ACHN (cell line): ENCODE results near the gene CCDC172.

Experiments used
- DNase-seq: peaks from one replicate; pipeline ENCODE4 v3.0.0-alpha.2; 2015
- in situ Hi-C: cut with HindIII; loops from 2 replicates; pipeline ENCODE4 v1.10.0; 2017; ENCODE audit warnings: low sequenced_read_pairs, low pct_ligation_motif_present, low pct_unique_long_range_greater_than_20kb

Gene CCDC172, protein sequence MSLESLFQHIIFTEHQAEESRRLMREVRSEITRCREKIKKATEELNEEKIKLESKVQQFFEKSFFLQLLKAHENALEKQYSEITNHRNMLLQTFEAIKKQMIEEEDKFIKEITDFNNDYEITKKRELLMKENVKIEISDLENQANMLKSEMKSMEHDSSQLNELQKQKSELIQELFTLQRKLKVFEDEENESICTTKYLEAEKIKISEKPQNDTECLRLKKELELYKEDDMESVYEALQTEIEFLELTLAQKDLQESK

DNA sequence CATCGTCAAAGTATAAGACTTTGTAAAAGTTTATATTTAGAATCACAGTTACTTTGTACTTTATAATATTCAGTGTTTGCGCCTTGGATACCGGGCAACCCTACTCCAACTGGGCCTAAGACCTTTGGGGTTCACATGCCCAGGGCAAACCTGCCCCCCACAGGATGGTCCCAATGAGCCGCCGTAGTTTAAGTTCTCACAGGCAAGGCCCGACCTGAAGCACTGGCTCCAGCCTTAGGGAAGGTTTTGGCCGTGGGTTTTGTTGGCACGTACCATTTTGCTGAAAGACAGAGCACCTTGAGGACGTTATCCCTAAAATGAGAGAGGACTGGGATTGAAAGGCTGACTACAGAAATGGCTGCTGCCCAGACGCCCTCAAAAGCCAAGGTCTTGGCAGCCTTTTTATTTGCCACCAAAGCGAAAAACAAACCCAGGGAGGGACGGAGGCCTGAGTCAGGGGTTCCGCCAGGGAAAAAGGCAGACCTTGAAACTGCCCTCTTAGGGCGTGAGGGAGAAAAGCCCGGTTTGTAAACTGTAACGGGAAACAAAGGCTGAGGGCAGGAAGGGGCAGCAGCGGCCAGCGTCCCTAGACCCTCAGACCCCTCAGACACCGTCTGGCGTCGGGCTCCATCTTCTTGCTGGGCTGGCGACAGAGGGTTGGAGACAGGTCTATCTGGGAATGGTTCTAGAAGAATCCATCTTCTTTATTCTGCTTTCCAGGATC lies at the start of gene CCDC172:
Gene CCDC172, plus strand, starts transcription at position 222 of the 724 bp plus-strand sequence. CDS start 564 bp downstream, outside the sequence.
- DNase-seq: no peak
- in situ Hi-C loops: no loop called here

DNA sequence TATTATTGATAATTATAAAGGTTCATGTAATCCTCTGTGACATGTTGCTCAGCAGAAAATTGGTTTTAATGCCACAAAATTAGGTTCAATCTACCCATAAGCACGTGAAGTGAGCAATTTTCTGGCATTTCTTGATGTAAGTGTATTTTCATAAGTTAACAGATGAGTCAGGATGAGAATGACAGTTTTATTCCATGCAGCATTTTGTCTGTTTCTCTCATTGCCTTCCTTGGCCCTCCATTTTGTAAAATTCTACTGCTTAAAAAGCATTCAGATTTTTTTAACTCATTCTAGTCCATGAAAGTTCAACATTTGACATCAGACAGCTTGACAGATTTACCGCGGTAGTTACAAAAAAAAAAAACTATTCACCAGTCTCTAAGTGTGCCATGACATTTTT lies 47.3 kb upstream of the CCDC172 start:
- in situ Hi-C loops: no loop called here
- DNase-seq: no peak

DNA sequence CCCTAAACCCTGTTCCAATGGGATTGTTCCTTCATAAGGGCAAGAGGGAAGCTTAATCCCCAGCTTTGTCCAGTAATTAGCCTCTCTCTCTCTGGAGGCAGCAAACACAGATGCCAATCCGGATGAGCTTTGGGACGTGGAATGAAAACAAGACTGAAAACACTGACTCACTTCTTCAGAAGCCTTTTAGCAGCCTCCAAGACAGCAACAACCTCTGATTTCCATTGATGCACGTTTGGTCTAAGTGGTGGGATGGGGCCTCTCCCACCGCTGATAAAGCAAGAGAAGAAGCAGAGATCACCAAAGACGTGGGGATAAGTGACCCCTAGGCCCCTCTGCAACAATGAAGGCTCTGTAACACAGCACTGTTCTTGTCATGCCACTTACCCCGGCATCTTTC lies 45.4 kb upstream of the CCDC172 start:
- in situ Hi-C loops: no loop called here
- DNase-seq: no peak

DNA sequence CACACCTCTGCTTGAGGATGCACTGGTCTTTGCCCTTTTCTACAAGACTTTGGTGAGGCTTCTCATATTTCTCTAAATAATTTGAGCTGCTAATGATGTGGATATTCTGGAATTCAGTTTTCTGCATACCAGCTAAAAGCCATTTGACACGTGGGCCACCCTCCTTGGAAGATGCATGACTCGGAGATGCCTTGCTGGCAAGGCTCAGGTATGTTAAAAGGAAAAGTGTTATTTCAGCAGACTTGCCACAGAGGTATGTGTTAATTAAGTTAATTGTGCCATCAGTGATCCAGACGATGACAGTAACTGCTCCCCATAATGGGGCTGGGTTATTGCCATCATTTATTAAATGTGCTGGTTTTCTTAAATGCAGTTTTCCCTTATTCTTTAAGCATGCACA lies 42.5 kb upstream of the CCDC172 start:
- no peak for DNase-seq
- in situ Hi-C loops: no loop called here

DNA sequence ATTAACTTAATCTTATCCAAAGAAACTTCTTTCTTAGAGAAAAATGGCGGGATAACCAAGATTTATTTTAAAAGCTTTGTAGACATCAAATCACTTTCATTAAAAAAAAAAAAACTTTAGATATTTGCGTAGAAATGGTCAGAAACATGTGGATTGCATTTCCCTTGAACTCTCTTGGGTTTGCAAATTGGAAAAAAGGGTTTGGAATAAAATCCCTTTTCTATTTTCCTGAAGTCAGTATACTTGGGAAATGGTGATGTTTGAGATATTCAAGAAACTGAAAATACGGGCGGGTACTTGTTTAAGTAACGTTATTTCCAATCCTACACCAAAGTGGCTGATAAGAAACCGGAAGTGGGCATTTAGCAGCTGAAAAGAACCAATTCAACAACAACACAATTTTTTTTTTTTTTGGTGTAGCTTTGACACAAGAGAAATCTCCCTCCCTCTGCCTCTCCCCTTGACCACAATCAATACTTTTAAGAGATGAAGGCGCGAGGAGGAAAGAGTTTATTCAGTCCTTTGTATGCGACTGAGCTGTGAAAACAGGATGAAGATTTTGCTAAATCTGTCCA lies 37.5 kb upstream of the CCDC172 start:
- DNase-seq: no peak
- in situ Hi-C loops: no loop called here

DNA sequence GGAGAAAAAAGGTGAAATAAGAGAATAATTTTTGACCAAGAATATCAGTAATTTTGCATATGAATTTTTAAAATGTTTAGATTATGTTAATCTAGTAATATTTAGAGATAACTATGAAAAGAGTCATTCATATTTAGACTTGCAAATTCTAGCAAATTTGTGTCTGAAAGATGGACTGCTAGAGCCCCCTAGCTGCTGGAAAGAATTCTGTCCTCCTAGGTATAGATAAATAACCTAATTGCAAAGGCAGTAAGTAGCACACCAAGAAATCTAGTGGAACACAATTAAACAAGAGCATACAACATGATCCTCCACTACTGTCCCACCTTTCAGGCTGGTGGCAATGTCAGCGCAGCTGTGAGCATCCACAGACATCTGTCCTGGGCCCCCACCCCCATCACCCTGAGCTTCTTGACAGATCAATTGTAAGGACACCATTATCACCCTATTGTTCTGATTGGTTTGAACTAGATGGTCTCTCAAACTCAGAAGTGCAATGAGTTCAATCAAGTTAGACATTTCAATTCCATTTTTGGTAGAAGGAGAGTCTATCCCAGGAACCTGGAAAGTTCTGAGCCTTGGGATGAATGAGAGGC lies 36.2 kb upstream of the CCDC172 start:
- in situ Hi-C loops: no loop called here
- DNase-seq: peak; percentile 71

DNA sequence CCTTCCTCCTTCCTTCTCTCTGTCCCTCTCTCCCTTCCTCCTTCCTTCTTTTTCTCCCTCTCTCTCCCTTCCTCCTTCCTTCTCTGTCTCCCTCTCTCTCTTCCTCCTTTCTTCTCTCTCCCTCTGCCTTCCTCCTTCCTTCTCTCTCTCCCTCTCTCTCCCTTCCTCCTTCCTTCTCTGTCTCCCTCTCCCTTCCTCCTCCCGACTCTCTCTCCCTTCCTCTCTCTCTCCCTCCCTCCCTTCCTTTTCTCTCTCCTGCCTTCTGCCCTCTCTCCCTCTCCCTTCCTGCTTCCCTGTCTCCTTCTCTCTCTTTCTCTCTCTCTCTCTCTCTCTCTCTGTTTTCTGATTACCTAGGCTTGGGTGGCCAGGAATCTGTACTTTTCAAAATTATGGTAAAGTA lies 34.6 kb upstream of the CCDC172 start:
- DNase-seq: no peak
- in situ Hi-C loops: no loop called here

DNA sequence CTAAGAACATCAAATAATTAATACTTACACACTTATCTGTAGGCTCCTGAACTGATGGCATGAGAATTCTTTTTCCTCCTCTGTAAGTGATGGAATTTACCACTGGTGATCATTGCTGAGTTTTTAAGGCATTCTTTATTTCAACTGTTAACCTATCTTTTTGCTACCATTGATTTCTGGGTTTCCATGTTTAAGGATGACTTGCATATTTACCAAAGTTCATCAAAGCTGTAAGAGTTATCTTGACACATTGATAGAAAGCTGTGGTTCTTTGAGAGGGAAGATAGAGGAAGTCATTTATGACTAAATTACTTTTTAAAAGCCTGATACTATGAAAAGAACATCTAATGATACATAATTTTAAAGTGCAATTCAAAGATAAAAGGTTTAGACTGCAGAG lies 31.8 kb upstream of the CCDC172 start:
- in situ Hi-C loops: no loop called here
- DNase-seq: no peak

DNA sequence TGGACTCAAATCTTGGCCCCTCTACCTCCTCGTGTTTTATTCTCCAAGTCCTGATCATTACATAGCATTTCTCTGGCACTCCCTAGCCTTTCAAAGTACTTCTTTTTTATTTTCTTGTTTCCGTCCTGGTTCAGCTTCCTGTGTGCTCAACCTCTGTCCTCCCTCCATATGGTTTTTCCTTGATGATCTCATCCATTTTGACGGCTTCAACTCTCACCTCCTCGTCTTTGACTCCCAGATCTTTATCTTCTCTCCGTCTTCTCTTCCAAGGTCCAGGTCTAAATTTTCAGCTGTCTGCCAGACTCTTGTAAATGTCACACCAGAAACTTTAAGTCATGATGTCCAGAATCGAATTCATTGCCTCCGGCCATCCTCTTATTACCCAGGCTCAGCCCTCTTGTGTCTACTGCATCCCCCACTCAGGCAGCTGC lies 27.9 kb upstream of the CCDC172 start:
- in situ Hi-C loops: no loop called here
- DNase-seq: no peak

DNA sequence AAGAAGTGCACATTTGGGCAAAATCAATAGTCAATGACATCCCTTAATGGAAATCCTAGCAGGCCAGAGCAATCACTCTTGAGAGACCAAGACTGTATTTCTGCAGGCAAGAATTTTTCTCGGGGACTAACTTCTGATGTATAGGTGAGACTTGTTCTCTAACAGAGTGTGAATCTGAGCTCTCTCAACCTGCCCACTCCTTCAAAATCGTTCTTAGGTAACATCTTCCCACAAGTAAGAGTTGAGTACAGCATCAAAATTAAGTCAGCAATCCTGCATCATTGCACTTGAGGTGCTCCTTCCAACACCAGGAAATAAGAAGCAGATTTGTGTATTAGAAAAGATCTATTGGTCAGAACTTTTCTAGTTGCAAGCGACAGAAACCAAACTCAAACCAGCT lies 25.7 kb upstream of the CCDC172 start:
- in situ Hi-C loops: no loop called here
- no peak for DNase-seq

DNA sequence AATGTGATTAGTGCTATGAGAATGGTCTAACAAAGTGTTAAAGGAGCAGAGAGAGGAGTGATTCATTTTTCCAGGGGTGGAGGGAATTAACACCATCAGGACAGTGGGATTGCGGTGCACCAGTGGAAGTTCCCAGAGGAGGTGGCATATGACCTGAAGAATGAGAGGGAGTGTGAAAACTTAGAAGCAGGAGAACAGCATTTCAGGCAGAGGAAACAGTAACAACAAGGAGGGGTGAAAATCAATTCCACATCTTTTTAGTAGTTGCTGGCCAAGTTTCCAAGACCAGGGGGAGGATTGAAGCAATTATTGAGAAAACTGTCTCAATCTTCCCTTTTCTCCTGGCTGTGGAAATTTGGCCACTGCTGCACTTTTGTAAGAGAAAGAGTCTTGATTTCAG lies 23.7 kb upstream of the CCDC172 start:
- no peak for DNase-seq
- in situ Hi-C loops: no loop called here

DNA sequence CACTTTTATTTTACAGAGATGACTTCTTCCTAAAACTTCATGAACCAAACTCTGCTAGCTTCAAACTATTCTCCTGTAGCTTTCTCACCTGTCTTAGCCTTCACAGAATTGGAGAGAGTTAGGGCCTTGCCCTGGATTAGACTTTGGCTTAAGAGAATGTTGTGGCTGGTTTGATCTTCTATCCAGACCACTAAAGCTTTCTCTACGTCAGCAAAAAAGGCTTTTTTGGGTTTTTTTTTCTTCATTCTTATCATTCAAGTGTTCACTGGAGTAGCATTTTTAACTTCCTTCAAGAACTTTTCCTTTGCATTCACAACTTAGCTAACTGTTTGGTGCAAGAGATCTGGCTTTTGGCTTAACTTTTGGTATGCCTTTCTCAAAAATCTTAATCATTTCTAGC lies 19.3 kb upstream of the CCDC172 start:
- no peak for DNase-seq
- in situ Hi-C loops: no loop called here

DNA sequence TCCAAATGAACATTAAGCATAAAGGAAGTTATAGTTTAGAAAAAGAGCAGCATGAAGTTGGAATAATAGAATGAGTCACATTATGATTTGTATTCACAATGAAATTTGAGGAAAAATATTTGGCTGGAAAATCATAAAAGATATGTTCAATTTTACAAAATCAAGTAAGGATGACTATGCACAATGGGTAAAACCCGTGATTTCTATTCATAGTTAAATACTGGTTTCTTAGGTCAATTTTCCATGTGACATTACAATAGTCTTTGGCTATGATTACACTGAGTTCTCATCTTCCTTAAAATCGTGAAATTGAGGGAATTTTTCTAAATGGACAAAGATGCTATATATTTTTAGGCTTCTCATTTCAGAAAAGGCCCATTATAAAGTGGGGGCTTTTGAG lies 17.4 kb upstream of the CCDC172 start:
- in situ Hi-C loops: no loop called here
- no peak for DNase-seq

DNA sequence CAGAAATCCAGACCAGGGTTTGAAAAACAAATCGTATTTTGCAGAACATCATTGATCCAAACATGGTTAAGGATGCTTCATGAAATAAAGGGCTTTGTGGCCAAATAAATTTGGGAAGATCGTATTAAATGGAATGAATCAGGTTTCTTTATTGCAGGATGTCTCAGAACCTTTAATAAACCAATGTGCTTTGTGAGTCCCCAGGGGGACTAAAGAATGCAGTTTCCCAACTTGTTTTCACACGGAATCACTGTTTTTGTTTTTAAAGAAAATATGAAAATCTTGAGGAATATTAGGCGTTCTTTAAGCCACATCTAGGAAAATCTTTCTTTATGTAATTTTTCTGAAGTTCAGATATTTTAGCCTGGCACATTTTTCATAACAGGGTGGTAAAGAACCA lies 16.8 kb upstream of the CCDC172 start:
- DNase-seq: no peak
- in situ Hi-C loops: no loop called here

DNA sequence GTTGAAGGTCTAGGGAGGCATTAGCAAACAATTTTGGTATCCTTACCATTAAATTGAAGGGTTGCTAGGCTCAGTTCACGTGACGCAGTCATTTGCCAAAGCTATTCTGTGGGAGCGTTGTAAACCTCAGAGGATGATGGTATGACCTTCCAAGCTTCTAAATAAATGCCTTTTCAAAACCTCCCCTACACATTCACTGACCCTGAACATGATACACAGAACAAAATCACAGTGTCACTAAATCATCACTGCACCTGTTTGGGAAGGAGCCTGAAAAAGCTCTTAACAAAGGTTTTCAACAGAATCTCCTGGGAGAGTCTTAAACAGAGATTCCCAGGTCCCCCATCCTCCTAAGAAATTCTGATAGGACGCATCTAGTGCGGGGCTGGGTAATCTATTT lies 13.2 kb upstream of the CCDC172 start:
- in situ Hi-C loops: no loop called here
- DNase-seq: no peak

DNA sequence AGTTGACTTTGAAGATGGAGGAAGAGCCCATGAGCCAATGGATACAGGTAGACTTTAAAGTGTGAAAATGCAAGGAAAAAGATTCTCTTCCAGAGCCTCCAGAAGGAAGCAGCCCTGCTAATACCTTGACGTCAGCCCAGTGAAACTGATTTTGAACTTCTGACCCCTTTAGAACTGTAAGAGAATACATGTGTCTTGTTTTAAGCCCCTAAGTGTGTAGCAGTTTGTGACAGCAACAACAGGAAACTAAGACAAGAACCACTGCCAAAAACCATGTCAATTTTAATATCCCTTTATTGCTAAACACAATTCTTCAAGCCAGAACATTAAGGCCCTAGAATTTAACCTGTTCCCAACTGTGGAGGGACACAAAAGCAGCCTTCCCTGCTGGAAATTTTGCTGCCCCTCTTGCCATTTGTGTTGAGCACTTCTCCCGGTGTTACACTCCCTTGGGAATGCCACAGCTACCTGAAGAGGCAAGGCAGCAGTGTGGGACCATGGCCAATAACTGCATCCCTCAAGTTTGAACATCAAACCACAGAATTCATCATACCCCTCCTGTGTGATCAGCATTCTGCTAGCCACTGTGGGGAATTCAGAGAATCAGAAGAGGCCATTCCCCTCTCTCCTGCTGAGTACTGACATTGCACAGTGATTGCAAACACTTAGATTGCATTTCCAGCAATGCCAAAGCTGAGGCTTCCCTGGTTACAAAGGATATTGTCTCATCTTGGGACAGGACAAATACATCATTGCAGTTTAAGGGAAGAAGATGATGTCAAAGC lies 12.3 kb upstream of the CCDC172 start:
- in situ Hi-C loops: no loop called here
- no peak for DNase-seq

DNA sequence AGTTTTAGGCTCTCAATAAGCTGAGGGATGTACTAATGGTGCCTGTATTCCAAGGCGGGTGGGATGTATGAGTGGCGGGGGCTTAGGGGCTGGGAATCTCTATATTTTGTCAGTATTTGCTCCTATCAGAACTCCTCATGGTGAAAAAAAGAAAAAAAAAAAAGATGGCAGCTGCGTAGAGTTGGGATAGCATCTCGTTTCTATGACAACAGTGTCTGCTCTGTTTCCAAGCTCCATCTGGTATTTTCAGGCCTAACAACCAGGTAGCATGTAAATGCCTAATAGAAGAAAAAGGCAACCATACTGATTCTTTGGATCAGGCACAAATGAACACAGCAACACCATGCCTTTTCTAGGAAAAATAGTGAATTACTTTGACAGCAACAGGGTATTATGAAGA lies 11.7 kb upstream of the CCDC172 start:
- in situ Hi-C loops: no loop called here
- no peak for DNase-seq

DNA sequence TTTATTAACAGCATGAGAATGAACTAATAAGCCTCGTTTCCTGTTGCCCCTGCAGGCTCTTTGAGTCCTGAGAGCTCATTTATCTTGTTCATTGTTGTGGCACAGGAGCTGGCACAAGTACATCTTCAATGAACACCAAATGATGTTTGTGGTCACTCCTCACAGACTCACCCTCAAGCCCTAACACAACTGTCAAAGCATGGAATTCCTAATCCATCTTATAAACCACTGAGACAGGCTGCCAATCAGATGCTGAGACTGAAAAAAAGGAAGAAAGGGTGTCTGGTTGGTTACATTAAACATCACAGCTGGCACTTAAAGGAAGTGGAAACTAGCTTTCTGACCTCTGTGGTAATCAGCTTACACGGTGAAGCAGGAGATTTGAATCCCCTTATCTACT lies 7.7 kb upstream of the CCDC172 start:
- in situ Hi-C loops: no loop called here
- DNase-seq: peak; percentile 4
